Urothelium cell line (cell line): ENCODE data around the gene GJB4.
"Not testable (repeated sequence)": the region's sequence is repeated elsewhere in the genome, so short reads cannot be mapped to it uniquely, and the experiment has no call there.

ENCODE experiments used
- DNase-seq: peaks from one replicate; pipeline ENCODE4 v3.0.0; 2011; ENCODE audit warnings: low spot score, mixed read lengths
- FAIRE-seq: peaks from 2 replicates; lab custom pipeline; 2011; peaks lifted over from hg19 to GRCh38; lab: Jason Lieb, UNC

GJB4 gene

GRCh38 chr1:34794001-34794789, 34.7 kb downstream of the GJB4 start:
- DNase-seq: no peak
- no peak for FAIRE-seq

DNA sequence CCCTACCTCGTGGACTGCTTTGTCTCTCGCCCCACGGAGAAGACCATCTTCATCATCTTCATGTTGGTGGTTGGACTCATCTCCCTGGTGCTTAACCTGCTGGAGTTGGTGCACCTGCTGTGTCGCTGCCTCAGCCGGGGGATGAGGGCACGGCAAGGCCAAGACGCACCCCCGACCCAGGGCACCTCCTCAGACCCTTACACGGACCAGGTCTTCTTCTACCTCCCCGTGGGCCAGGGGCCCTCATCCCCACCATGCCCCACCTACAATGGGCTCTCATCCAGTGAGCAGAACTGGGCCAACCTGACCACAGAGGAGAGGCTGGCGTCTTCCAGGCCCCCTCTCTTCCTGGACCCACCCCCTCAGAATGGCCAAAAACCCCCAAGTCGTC, 35.2 kb downstream of the GJB4 start:
- no peak for FAIRE-seq
- DNase-seq: no peak

DNA sequence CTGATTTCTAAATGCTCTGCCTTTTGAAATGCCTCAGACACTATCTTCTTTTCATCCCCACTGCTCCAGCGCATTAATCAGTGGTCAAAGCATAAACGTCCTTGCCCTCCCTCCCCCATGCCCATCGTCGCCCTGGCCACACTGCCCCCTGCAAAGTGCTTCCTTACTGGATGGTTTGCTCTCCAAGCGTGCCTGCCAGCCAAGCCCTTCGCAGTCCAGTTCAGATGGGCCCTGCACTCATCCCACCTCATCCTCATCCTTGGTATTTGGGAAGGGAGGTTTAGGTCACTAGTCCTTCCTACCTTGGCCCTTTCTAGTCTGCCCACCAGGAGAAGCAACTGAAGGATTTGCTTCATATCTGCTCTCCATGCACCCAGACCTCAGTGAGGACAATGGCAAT, 36.4 kb downstream of the GJB4 start:
- no peak for DNase-seq
- FAIRE-seq: no peak

GRCh38 chr1:34796990-34797389, 37.5 kb downstream of the GJB4 start:
- DNase-seq: no peak
- FAIRE-seq: no peak

GRCh38 chr1:34800214-34800613, 40.7 kb downstream of the GJB4 start:
- DNase-seq (no peak), FAIRE-seq (no peak)

DNA sequence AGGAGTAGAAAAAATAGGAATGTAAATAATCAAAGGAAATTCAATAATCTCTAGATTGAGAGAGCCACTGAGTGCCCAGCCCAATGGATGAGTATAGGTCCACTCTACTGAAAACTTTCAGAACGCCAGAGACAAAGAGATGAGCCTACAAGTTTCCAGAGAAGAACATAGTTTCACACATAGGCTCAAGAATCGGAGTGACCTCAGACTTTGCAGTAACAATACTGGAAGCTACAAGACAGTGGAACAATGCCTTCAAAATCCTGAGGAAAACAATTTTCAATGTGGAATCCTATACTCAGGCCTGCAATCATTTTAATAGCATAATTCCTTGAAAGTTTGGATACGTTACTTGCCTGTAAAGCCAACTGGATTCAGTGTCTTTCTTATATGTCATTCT, 44.2 kb downstream of the GJB4 start:
- DNase-seq (no peak), FAIRE-seq (no peak)

- DNase-seq: no peak
- FAIRE-seq: peak; percentile 9
These were observed 46.9 kb downstream of the GJB4 start for GRCh38 chr1:34806396-34806795.

DNA sequence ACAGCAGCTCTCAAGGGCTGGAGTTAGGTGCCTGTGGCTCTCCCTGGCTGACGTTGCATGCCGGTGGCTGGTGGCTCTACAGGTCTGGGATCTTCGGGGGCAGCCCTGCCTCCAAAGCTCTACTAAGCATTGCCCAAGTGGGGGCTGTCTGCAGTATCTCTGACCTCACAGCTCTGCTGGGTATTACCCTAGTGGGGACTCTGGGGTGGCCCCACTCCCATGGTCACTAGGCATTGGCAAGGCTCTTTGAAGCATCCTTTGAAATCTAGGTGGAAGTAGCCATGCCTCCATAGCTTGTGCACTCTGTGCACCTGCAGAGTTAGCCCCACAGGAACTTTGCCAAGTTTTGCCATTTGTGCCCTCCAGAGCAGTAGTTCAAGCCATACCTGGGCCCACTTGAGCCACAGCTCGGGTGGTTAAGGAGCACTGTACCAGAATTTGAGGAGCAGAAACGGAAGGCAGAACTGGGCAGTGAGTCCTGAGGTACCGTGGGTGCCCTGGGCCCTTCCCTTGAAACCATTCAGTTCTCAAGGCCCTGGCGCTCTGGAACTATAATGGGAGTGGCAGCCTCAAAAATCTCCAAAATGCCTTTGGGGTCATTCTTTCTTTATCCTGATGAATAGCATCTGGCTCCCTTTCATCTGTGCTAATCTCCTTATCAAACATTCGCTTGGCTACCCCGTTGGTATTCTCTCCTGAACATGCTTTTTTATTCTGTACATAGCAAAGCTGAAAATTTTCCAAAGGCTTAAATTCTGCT, 48.7 kb downstream of the GJB4 start:
- DNase-seq: no peak

DNA sequence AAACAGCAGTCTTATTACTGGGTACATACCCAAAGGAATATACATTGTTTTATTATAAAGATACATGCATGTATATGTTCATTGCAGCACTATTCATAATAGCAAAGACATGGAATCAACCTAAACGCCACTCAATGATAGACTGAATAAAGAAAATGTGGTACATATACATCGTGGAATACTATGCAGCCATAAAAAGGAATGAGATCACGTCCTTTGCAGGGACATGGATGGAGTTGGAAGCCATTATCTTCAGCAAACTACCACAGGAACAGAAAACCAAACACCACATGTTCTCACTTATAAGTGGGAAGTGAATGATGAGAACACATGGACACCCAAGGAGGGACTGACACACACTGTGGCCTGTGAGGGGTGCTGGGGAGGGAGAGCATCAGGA, 51.2 kb downstream of the GJB4 start:
- DNase-seq, FAIRE-seq: not testable (repeated sequence)

More for the DNA sequence above, 48.7 kb downstream of the GJB4 start:
- FAIRE-seq: no peak
